Sigmoid colon (tissue), 4 donors: ENCODE measurements around the gene DOK5.

Experiments
- EP300 ChIP-seq, 4 donors: sonication (generic); formaldehyde crosslinking; IDR thresholded peaks; one replicate each; pipeline ENCODE4 v1.6.1; 2017; ENCODE audit warnings: antibody characterized with exemption in 4 of 4
- POLR2A ChIP-seq, 2 donors: fragments of 450-650 bp; IDR thresholded peaks; one replicate each; pipeline ENCODE4 v1.6.1; 2016; ENCODE audit warnings: antibody characterized with exemption in 2 of 2, mild to moderate bottlenecking in 2 of 2, moderate library complexity in 2 of 2
- POLR2AphosphoS5 ChIP-seq, 4 donors: sonication (generic); formaldehyde crosslinking; IDR thresholded peaks; one replicate each; pipeline ENCODE4 v1.6.1; 2017; ENCODE audit warnings: antibody characterized with exemption in 4 of 4
- TF ChIP-seq, protein P1 (sequence below), 4 experiments: fragments of 450-650 bp in 3 of 4; fragments of 200-600 bp in 1 of 4; IDR thresholded peaks; one replicate each; pipeline ENCODE4 v1.5.1; 2016 to 2019; ENCODE audit warnings: antibody characterized with exemption in 4 of 4, mild to moderate bottlenecking in 3 of 4, moderate library complexity in 2 of 4

DNA sequence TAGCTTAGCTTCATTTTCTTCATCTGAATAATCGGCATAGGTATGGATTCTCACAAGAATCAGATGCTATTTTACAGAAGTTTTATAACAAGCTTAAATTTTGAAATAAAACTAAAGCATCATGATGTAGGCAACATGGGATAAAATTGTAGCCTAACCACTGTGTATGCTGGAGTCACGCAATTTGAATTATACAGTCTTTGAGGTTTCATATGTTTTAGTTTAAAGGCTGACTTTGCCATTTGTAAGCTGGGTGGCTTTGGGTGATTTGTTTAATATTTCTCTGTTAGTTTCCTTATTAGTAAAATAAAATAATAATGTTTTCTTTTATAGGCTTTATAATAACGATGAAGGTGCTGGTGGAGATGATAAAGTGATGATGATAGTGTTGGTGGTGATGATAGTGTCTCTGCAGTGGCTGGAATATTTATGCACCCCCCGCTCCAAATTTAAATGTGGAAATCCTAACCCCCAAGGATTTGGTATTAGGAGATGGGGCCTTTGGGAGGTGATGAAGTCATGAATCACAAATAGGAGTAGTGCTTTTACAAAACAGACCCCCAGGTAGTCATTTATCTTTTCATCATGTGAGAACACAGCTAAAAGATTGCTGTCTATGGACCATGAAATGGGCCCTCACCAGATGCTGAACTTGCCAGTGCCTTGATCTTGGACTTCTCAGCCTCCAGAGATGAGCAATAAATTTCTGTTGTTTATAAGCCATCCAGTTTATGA is 42.0 kb downstream of the DOK5 start:
- TF ChIP-seq POLR2AphosphoS5 (IDR thresholded peaks at IDR 0.05) = no peak
- TF ChIP-seq, protein P1, sequence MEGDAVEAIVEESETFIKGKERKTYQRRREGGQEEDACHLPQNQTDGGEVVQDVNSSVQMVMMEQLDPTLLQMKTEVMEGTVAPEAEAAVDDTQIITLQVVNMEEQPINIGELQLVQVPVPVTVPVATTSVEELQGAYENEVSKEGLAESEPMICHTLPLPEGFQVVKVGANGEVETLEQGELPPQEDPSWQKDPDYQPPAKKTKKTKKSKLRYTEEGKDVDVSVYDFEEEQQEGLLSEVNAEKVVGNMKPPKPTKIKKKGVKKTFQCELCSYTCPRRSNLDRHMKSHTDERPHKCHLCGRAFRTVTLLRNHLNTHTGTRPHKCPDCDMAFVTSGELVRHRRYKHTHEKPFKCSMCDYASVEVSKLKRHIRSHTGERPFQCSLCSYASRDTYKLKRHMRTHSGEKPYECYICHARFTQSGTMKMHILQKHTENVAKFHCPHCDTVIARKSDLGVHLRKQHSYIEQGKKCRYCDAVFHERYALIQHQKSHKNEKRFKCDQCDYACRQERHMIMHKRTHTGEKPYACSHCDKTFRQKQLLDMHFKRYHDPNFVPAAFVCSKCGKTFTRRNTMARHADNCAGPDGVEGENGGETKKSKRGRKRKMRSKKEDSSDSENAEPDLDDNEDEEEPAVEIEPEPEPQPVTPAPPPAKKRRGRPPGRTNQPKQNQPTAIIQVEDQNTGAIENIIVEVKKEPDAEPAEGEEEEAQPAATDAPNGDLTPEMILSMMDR (IDR thresholded peaks at IDR 0.05) = no peak
- TF ChIP-seq POLR2A (IDR thresholded peaks at IDR 0.05) = no peak
- TF ChIP-seq EP300 (IDR thresholded peaks at IDR 0.05) = no peak
